A673 (cell line): ENCODE measurements around the gene RHEB. TPM values are rescaled to one million over a fixed set of nuclear protein-coding genes. Genes with fewer than 3 reads are reported as not detected.

Source experiments
- BruUV-seq: library from RNA; stranded (reverse); fragments of 400-500 nt; replicated peaks from 2 replicates; lab custom pipeline; 2021; lab: Mats Ljungman, UMichigan
- CTCF ChIA-PET: fragments of 300-600 bp; sonication (Branson Sonifier 250); formaldehyde crosslinking; loops from one replicate; lab custom pipeline; 2022; ENCODE audit warnings: antibody characterized with exemption; lab: Charles Lee
- POLR2A ChIA-PET: fragments of 300-600 bp; sonication (Branson Sonifier 250); formaldehyde crosslinking; loops from one replicate; lab custom pipeline; 2022; ENCODE audit warnings: antibody characterized with exemption; ENCODE audit not compliant: low non-redundant PET; lab: Charles Lee
- DNase-seq: peaks from one replicate; pipeline ENCODE4 v3.0.0-alpha.2; 2015; ENCODE audit warnings: low spot score
- H3K27ac ChIP-seq: fragments of 200-600 bp; sonication (generic); 2 replicates; pipeline ENCODE4 v1.5.1; 2016; ENCODE audit warnings: mixed run types, low read depth, mild to moderate bottlenecking, mixed read lengths, antibody characterized with exemption, low read length; ENCODE audit not compliant: poor library complexity, severe bottlenecking
- H3K27me3 ChIP-seq: fragments of 200-600 bp; sonication (generic); replicated peaks from 2 replicates; pipeline ENCODE4 v1.6.1; 2017; ENCODE audit warnings: mixed run types, low read depth, mild to moderate bottlenecking, mixed read lengths, antibody characterized with exemption, low read length; ENCODE audit not compliant: insufficient read depth, poor library complexity
- H3K36me3 ChIP-seq: fragments of 200-600 bp; sonication (generic); 2 replicates; pipeline ENCODE4 v1.6.1; 2016; ENCODE audit warnings: mixed run types, mild to moderate bottlenecking, mixed read lengths, antibody characterized with exemption, low read length; ENCODE audit not compliant: insufficient read depth, poor library complexity, severe bottlenecking
- H3K4me1 ChIP-seq: fragments of 200-600 bp; sonication (generic); 2 replicates; pipeline ENCODE4 v1.6.1; 2017; ENCODE audit warnings: mixed run types, mild to moderate bottlenecking, mixed read lengths, antibody characterized with exemption, low read length; ENCODE audit not compliant: insufficient read depth, poor library complexity, severe bottlenecking
- H3K4me3 ChIP-seq: fragments of 200-600 bp; sonication (generic); 2 replicates; pipeline ENCODE4 v1.5.1; 2016; ENCODE audit warnings: low read depth, mixed run types, mild to moderate bottlenecking, mixed read lengths, low read length; ENCODE audit not compliant: poor library complexity, severe bottlenecking
- H3K9me3 ChIP-seq: fragments of 200-600 bp; sonication (generic); 2 replicates; pipeline ENCODE4 v1.6.1; 2016; ENCODE audit warnings: mixed run types, low read depth, mild to moderate bottlenecking, mixed read lengths, antibody characterized with exemption, low read length; ENCODE audit not compliant: poor library complexity, severe bottlenecking
- EZH2 ChIP-seq: fragments of 200-600 bp; sonication (generic); IDR thresholded peaks from 2 replicates; pipeline ENCODE4 v1.6.1; 2017; ENCODE audit warnings: borderline replicate concordance, low read depth, mild to moderate bottlenecking, mixed read lengths, antibody characterized with exemption, low read length; ENCODE audit not compliant: poor library complexity, severe bottlenecking
- intact Hi-C: fragments of 100-400 bp; cut with micrococcal nuclease; formaldehyde crosslinking; loops from one replicate; pipeline ENCODE4 v1.10.0; 2022; ENCODE audit not compliant: unreplicated experiment
- total RNA-seq: library from RNA; stranded (reverse); gene quantifications from 2 replicates; pipeline ENCODE4 v1.2.3, GENCODE V29; 2021
- TF ChIP-seq, protein P1 (sequence below): fragments of 300-800, 200-600 bp; sonication (generic); conservative IDR thresholded peaks from 2 replicates; pipeline ENCODE4 v1.5.1; 2017; ENCODE audit warnings: low read depth, mild to moderate bottlenecking, antibody characterized with exemption, low read length, moderate library complexity, mixed read lengths

RHEB gene
- total RNA-seq, 1 experiment from 2014 or later, result 136 TPM

- Histone ChIP-seq H3K4me3 (no peak overlapping the region), H3K27ac (no peak overlapping the region)
- no TSS peak for BruUV-seq
Observed at GRCh38 chr7:151438864-151439601, 80.7 kb downstream of the RHEB start.

GRCh38 chr7:151437866-151438516, 81.7 kb downstream of the RHEB start:
- no peaks in the 10 kb centered on the region for H3K4me1 ChIP-seq
- DNase-seq, result no peak
- peaks cover 2% of the 10 kb centered on the region for H3K27me3 ChIP-seq
- no peaks in the 10 kb centered on the region for H3K9me3 ChIP-seq
- TF ChIP-seq EZH2, result no peak
- TF ChIP-seq, protein P1, sequence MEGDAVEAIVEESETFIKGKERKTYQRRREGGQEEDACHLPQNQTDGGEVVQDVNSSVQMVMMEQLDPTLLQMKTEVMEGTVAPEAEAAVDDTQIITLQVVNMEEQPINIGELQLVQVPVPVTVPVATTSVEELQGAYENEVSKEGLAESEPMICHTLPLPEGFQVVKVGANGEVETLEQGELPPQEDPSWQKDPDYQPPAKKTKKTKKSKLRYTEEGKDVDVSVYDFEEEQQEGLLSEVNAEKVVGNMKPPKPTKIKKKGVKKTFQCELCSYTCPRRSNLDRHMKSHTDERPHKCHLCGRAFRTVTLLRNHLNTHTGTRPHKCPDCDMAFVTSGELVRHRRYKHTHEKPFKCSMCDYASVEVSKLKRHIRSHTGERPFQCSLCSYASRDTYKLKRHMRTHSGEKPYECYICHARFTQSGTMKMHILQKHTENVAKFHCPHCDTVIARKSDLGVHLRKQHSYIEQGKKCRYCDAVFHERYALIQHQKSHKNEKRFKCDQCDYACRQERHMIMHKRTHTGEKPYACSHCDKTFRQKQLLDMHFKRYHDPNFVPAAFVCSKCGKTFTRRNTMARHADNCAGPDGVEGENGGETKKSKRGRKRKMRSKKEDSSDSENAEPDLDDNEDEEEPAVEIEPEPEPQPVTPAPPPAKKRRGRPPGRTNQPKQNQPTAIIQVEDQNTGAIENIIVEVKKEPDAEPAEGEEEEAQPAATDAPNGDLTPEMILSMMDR, result no peak
- no peak overlapping the region for H3K4me3 ChIP-seq
- H3K36me3 ChIP-seq, result no peaks in the 10 kb centered on the region
- POLR2A ChIA-PET, result no interaction called here
- no TSS peak for BruUV-seq
- CTCF ChIA-PET, result no interaction called here
- H3K27ac ChIP-seq, result no peak overlapping the region
- intact Hi-C loops, result no loop called here

More at GRCh38 chr7:151438864-151439601, 80.7 kb downstream of the RHEB start:
- H3K9me3 ChIP-seq, result no peaks in the 10 kb centered on the region
- no peak for DNase-seq
- no peaks in the 10 kb centered on the region for H3K36me3 ChIP-seq
- intact Hi-C loops, result no loop called here
- POLR2A ChIA-PET, result no interaction called here
- H3K4me1 ChIP-seq, result no peaks in the 10 kb centered on the region
- peaks cover 2% of the 10 kb centered on the region for H3K27me3 ChIP-seq
- CTCF ChIA-PET, result no interaction called here
- TF ChIP-seq, protein P1, result no peak
- no peak for TF ChIP-seq EZH2

DNA sequence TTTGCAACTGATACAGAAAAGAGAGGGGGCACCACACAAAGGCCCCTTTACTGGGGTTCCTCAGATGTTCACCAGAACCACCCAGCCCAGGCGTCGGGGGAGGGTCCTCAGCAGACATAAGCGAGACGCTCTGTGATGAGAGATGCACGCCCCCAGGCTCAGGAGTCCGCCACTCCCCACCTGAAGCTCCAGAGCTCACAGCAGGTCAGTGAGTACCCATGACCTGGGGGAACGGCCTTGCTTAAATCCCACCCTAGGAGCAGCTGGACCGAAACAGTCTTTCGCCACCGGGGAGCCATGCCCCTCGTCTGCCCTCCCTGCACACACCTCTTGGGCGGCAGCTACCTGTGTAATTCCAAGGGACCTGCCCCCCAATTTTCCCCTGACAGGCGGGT, 82.5 kb downstream of the RHEB start:
- intact Hi-C loops, result no loop called here
- no peak for DNase-seq
- Histone ChIP-seq H3K4me3 (no peak overlapping the region), H3K27ac (no peak overlapping the region), H3K27me3 (peaks cover 2% of the 10 kb centered on the region), H3K36me3 (no peaks in the 10 kb centered on the region), H3K4me1 (no peaks in the 10 kb centered on the region), H3K9me3 (no peaks in the 10 kb centered on the region)
- ChIA-PET POLR2A (no interaction called here), CTCF (no interaction called here)
- TF ChIP-seq, protein P1, result no peak
- TF ChIP-seq EZH2, result no peak
- no TSS peak for BruUV-seq
